IMR-90 (cell line): ENCODE data around the gene DUOX1.

Experiments
- BHLHE40 ChIP-seq: fragments of 150-350 bp; IDR thresholded peaks from 2 replicates; pipeline ENCODE4 v1.6.1; 2016; ENCODE audit warnings: mild to moderate bottlenecking, low read depth, low read length
- FOS ChIP-seq: fragments of 150-350 bp; IDR thresholded peaks from 2 replicates; pipeline ENCODE4 v1.6.1; 2016; ENCODE audit warnings: low read depth, low read length
- MAFK ChIP-seq: IDR thresholded peaks from 2 replicates; pipeline ENCODE4 v1.6.1; 2012; ENCODE audit warnings: low read depth, low read length, improper control_type of control experiment
- POLR2A ChIP-seq: IDR thresholded peaks from 2 replicates; pipeline ENCODE4 v1.6.1; 2012; ENCODE audit warnings: mild to moderate bottlenecking, low read depth, low read length
- RAD21 ChIP-seq: IDR thresholded peaks from 2 replicates; pipeline ENCODE4 v1.6.1; 2012; ENCODE audit warnings: low read length, improper control_type of control experiment
- RCOR1 ChIP-seq: IDR thresholded peaks from 2 replicates; pipeline ENCODE4 v1.6.1; 2012; ENCODE audit warnings: mild to moderate bottlenecking, low read length, improper control_type of control experiment; ENCODE audit not compliant: insufficient replicate concordance
- TF ChIP-seq, protein P1 (sequence below): conservative IDR thresholded peaks from 2 replicates; pipeline ENCODE4 v1.5.1; 2012; ENCODE audit warnings: mild to moderate bottlenecking, low read depth, low read length, improper control_type of control experiment

DNA sequence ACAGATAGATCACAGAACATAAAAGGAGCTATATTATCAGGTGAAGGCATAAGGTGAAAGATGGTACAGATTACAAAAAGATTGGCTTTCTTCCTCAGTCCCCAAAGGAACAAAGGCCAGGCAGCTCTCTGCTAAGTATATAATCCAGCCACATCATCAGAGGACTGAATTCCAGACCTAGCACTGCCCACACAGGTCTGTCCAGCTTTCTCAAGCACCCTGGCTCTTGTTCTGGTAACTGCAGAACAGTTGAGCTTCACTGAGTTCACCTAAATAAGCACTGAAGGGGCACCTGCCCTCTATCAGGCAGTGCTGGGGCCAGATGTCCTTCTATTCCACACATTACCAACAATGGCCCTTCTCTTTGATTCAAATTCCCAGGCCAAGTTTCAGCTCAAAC, 6.4 kb upstream of the DUOX1 start:
- TF ChIP-seq POLR2A (no peak), RCOR1 (no peak), MAFK (no peak), RAD21 (no peak), FOS (no peak), BHLHE40 (no peak)
- TF ChIP-seq, protein P1, sequence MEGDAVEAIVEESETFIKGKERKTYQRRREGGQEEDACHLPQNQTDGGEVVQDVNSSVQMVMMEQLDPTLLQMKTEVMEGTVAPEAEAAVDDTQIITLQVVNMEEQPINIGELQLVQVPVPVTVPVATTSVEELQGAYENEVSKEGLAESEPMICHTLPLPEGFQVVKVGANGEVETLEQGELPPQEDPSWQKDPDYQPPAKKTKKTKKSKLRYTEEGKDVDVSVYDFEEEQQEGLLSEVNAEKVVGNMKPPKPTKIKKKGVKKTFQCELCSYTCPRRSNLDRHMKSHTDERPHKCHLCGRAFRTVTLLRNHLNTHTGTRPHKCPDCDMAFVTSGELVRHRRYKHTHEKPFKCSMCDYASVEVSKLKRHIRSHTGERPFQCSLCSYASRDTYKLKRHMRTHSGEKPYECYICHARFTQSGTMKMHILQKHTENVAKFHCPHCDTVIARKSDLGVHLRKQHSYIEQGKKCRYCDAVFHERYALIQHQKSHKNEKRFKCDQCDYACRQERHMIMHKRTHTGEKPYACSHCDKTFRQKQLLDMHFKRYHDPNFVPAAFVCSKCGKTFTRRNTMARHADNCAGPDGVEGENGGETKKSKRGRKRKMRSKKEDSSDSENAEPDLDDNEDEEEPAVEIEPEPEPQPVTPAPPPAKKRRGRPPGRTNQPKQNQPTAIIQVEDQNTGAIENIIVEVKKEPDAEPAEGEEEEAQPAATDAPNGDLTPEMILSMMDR: no peak
